ENCODE results near the gene NT5C1B. TPM values are rescaled to one million over a fixed set of nuclear protein-coding genes. Genes with fewer than 3 reads are reported as not detected.
A peak's percentile ranks its signal among the peaks of the same experiment; 100 is the strongest.

Gene NT5C1B
- total RNA-seq, 1 donor from 2014 or later, result not detected

GRCh38 chr2:18630541-18630940, 41.2 kb upstream of the NT5C1B start:
- H3K27me3 Mint-ChIP-seq (ENCODE audit: insufficient read depth, low read depth), result no peaks in the 10 kb centered on the region
- Histone ChIP-seq H3K9me3 (ENCODE audit: low read depth) (peaks cover 7% of the 10 kb centered on the region), H3K4me1 (no peaks in the 10 kb centered on the region), H3K4me2 (no peak overlapping the region), H3K9ac (no peak overlapping the region), H3K36me3 (no peaks in the 10 kb centered on the region), H4K20me1 (ENCODE audit: low read depth) (no peaks in the 10 kb centered on the region), H2AFZ (replicated peaks) (no peak overlapping the region), H3K4me3 (no peak overlapping the region), H3F3A (ENCODE audit: low read depth) (no peaks in the 10 kb centered on the region), H3K79me2 (ENCODE audit: low read depth) (no peaks in the 10 kb centered on the region), H3K27me3 (no peaks in the 10 kb centered on the region), H3K27ac (no peak overlapping the region)
- H3K27ac Mint-ChIP-seq, result peak overlapping the region; percentile 44
- peaks cover 30% of the 10 kb centered on the region for H3K9me3 Mint-ChIP-seq
- H3K4me3 Mint-ChIP-seq, result no peak overlapping the region
- no peak for TF ChIP-seq CTCF (IDR thresholded peaks at IDR 0.05)
- TF ChIP-seq EZH2phosphoT487 (IDR thresholded peaks at IDR 0.05), result no peak
- no peak for TF ChIP-seq EZH2 (IDR thresholded peaks at IDR 0.05)
- no peaks in the 10 kb centered on the region for H3K36me3 Mint-ChIP-seq
- DNase-seq (ENCODE audit: low spot score), result no peak
- H3K4me1 Mint-ChIP-seq, result no peaks in the 10 kb centered on the region

GRCh38 chr2:18630101-18630500, 40.7 kb upstream of the NT5C1B start:
- TF ChIP-seq EZH2 (IDR thresholded peaks at IDR 0.05) (no peak), EZH2phosphoT487 (IDR thresholded peaks at IDR 0.05) (no peak), CTCF (IDR thresholded peaks at IDR 0.05) (no peak)
- peaks cover 28% of the 10 kb centered on the region for H3K9me3 Mint-ChIP-seq
- Histone ChIP-seq H3K9ac (no peak overlapping the region), H3K27ac (no peak overlapping the region), H3K4me3 (no peak overlapping the region), H4K20me1 (ENCODE audit: low read depth) (no peaks in the 10 kb centered on the region), H3K36me3 (no peaks in the 10 kb centered on the region), H3K27me3 (no peaks in the 10 kb centered on the region), H3K4me1 (no peaks in the 10 kb centered on the region), H2AFZ (replicated peaks) (no peak overlapping the region), H3K4me2 (no peak overlapping the region), H3K79me2 (ENCODE audit: low read depth) (no peaks in the 10 kb centered on the region), H3K9me3 (ENCODE audit: low read depth) (peaks cover 7% of the 10 kb centered on the region), H3F3A (ENCODE audit: low read depth) (no peaks in the 10 kb centered on the region)
- DNase-seq (ENCODE audit: low spot score), result no peak
- no peaks in the 10 kb centered on the region for H3K27me3 Mint-ChIP-seq (ENCODE audit: insufficient read depth, low read depth)
- no peak overlapping the region for H3K4me3 Mint-ChIP-seq
- H3K36me3 Mint-ChIP-seq, result no peaks in the 10 kb centered on the region
- H3K4me1 Mint-ChIP-seq, result no peaks in the 10 kb centered on the region
- H3K27ac Mint-ChIP-seq, result no peak overlapping the region

- H3K9me3 Mint-ChIP-seq, result peaks cover 11% of the 10 kb centered on the region
- DNase-seq (ENCODE audit: low spot score), result no peak
- H3K27me3 Mint-ChIP-seq (ENCODE audit: insufficient read depth, low read depth), result no peaks in the 10 kb centered on the region
- no peak overlapping the region for H2AFZ ChIP-seq (replicated peaks)
- H3K4me2 ChIP-seq, result no peak overlapping the region
- no peaks in the 10 kb centered on the region for H3K9me3 ChIP-seq (ENCODE audit: low read depth)
- no peaks in the 10 kb centered on the region for H3K27me3 ChIP-seq
- H3K27ac ChIP-seq, result no peak overlapping the region
- no peak overlapping the region for H3K4me3 Mint-ChIP-seq
- no peaks in the 10 kb centered on the region for H3K4me1 ChIP-seq
- TF ChIP-seq EZH2 (IDR thresholded peaks at IDR 0.05) (no peak), CTCF (IDR thresholded peaks at IDR 0.05) (no peak), EZH2phosphoT487 (IDR thresholded peaks at IDR 0.05) (no peak)
- no peaks in the 10 kb centered on the region for H4K20me1 ChIP-seq (ENCODE audit: low read depth)
- H3K4me3 ChIP-seq, result no peak overlapping the region
- H3K36me3 ChIP-seq, result no peaks in the 10 kb centered on the region
- H3K4me1 Mint-ChIP-seq, result no peaks in the 10 kb centered on the region
- no peaks in the 10 kb centered on the region for H3F3A ChIP-seq (ENCODE audit: low read depth)
- no peak overlapping the region for H3K9ac ChIP-seq
- no peak overlapping the region for H3K27ac Mint-ChIP-seq
- no peaks in the 10 kb centered on the region for H3K79me2 ChIP-seq (ENCODE audit: low read depth)
- no peaks in the 10 kb centered on the region for H3K36me3 Mint-ChIP-seq
Observed at GRCh38 chr2:18626958-18627650, 37.7 kb upstream of the NT5C1B start.
